Cardiac fibroblast (primary cell): ENCODE results near the gene ESRRA.
A peak's percentile ranks its signal among the peaks of the same experiment; 100 is the strongest.

Source experiments
- DNase-seq, 2 donors: peaks; one replicate each; pipeline versions ENCODE4 v3.0.0 to v3.0.0-alpha.2; 2010; ENCODE audit warnings: low read depth in 2 of 2
- H3K4me3 ChIP-seq, 2 donors: replicated peaks in 1 of 2; 1 replicate in 1 of 2; 2 replicates in 1 of 2; pipeline ENCODE4 v1.5.1; 2011; ENCODE audit warnings: low read depth in 2 of 2, low read length in 2 of 2, mild to moderate bottlenecking in 2 of 2, moderate library complexity in 1 of 2
- CTCF ChIP-seq: IDR thresholded peaks from one replicate; pipeline ENCODE4 v1.5.1; 2011; ENCODE audit warnings: low read depth, mild to moderate bottlenecking, low read length, inconsistent platforms

ESRRA gene

GRCh38 chr11:64266339-64266738 is 39.0 kb upstream of the ESRRA start:
- peak in 1 of 2 donors; percentile 64 for DNase-seq
- no peak for TF ChIP-seq CTCF
- no peak overlapping the region for H3K4me3 ChIP-seq

- no peak for TF ChIP-seq CTCF
- peak in 1 of 2 donors; percentile 58 for DNase-seq
Observed at GRCh38 chr11:64267207-64267945, 37.9 kb upstream of the ESRRA start.

GRCh38 chr11:64268025-64268892 is 37.1 kb upstream of the ESRRA start:
- no peak for TF ChIP-seq CTCF
- H3K4me3 ChIP-seq: peak overlapping the region in 1 of 2 donors; percentile 56
- peak; percentile 29 to 93 for DNase-seq

More at GRCh38 chr11:64267207-64267945, 37.9 kb upstream of the ESRRA start:
- H3K4me3 ChIP-seq: no peak overlapping the region

GRCh38 chr11:64268893-64269539 is 36.3 kb upstream of the ESRRA start:
- no peak for TF ChIP-seq CTCF
- peak; percentile 75 to 82 for DNase-seq
- H3K4me3 ChIP-seq: peak overlapping the region; percentile 56

GRCh38 chr11:64269540-64270220 is 35.6 kb upstream of the ESRRA start:
- peak overlapping the region; percentile 64 to 69 for H3K4me3 ChIP-seq
- no peak for TF ChIP-seq CTCF
- DNase-seq: peak; percentile 100
